ENCODE results near the gene AP4S1.
"Not testable (repeated sequence)": the region's sequence is repeated elsewhere in the genome, so short reads cannot be mapped to it uniquely, and the experiment has no call there.

AP4S1 gene

DNA sequence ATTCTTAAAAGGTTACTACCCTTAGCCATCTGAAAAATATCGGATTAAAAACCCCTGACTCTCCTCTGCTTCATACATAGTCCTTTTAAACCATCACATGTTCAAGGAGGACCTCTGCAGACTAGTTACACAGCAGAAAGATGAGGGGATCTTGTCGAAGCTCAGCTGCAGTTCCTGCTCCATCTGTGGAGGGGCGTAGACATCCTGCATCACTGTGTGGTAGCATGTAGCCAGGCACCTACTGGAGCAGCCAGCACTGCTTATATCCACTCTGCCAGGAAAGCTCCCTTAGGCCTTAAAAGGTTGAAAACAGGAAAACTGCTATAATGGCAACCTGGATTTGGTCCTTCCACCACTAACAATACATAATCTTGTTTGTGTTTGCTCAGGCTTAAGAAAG lies 58.3 kb downstream of the AP4S1 start:
- Histone ChIP-seq H3K27me3 (ENCODE audit: insufficient read depth, low read length, poor library complexity, severe bottlenecking) (no peaks in the 10 kb centered on the region), H3F3A (ENCODE audit: low read depth) (no peaks in the 10 kb centered on the region), H3K4me1 (ENCODE audit: insufficient read depth, low read length, poor library complexity, severe bottlenecking) (no peaks in the 10 kb centered on the region), H3K79me2 (ENCODE audit: insufficient read depth, low read length) (no peaks in the 10 kb centered on the region), H3K36me3 (ENCODE audit: insufficient read depth, low read length) (no peaks in the 10 kb centered on the region), H3K9me3 (ENCODE audit: insufficient read depth, low read depth, low read length) (no peaks in the 10 kb centered on the region), H3K4me2 (ENCODE audit: low read depth, low read length, poor library complexity, severe bottlenecking) (no peak overlapping the region), H2AFZ (ENCODE audit: low read length) (no peak overlapping the region), H3K4me3 (ENCODE audit: low read length, poor library complexity, severe bottlenecking) (no peak overlapping the region), H3K9ac (ENCODE audit: low read depth, low read length, poor library complexity, severe bottlenecking) (no peak overlapping the region), H4K20me1 (ENCODE audit: insufficient read depth, low read length, poor library complexity, severe bottlenecking) (no peaks in the 10 kb centered on the region), H3K9me2 (replicated peaks; ENCODE audit: low read depth, low read length) (no peaks in the 10 kb centered on the region)
- no peak for TF ChIP-seq EZH2phosphoT487 (IDR thresholded peaks at IDR 0.05; ENCODE audit: borderline replicate concordance)
- TF ChIP-seq, protein P1, sequence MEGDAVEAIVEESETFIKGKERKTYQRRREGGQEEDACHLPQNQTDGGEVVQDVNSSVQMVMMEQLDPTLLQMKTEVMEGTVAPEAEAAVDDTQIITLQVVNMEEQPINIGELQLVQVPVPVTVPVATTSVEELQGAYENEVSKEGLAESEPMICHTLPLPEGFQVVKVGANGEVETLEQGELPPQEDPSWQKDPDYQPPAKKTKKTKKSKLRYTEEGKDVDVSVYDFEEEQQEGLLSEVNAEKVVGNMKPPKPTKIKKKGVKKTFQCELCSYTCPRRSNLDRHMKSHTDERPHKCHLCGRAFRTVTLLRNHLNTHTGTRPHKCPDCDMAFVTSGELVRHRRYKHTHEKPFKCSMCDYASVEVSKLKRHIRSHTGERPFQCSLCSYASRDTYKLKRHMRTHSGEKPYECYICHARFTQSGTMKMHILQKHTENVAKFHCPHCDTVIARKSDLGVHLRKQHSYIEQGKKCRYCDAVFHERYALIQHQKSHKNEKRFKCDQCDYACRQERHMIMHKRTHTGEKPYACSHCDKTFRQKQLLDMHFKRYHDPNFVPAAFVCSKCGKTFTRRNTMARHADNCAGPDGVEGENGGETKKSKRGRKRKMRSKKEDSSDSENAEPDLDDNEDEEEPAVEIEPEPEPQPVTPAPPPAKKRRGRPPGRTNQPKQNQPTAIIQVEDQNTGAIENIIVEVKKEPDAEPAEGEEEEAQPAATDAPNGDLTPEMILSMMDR (conservative IDR thresholded peaks at IDR 0.05; ENCODE audit: low read length): no peak

DNA sequence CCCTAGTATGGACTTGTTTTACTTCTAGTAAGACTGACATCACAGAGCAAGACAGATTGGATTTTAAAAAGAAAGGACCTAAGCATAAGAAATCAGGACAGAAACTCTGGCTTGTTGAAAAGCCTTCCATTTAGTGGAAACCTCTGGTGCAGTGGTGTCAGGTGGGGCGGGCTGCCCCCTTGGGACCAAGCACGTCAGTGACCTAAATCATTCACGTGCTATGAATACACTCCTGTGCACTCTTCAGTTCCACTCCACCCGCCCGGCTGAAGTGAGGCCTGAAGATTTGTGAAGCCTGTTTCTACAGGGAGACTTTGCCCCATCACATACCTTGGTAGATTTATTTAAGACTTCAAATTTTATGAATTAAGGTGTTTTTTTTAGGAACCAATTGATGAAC lies 58.9 kb downstream of the AP4S1 start:
- Histone ChIP-seq H4K20me1 (ENCODE audit: insufficient read depth, low read length, poor library complexity, severe bottlenecking) (no peaks in the 10 kb centered on the region), H3K4me3 (ENCODE audit: low read length, poor library complexity, severe bottlenecking) (no peak overlapping the region), H3K9ac (ENCODE audit: low read depth, low read length, poor library complexity, severe bottlenecking) (no peak overlapping the region), H3K4me1 (ENCODE audit: insufficient read depth, low read length, poor library complexity, severe bottlenecking) (no peaks in the 10 kb centered on the region), H2AFZ (ENCODE audit: low read length) (no peak overlapping the region), H3K27me3 (ENCODE audit: insufficient read depth, low read length, poor library complexity, severe bottlenecking) (no peaks in the 10 kb centered on the region), H3K9me3 (ENCODE audit: insufficient read depth, low read depth, low read length) (no peaks in the 10 kb centered on the region), H3F3A (ENCODE audit: low read depth) (no peaks in the 10 kb centered on the region), H3K4me2 (ENCODE audit: low read depth, low read length, poor library complexity, severe bottlenecking) (no peak overlapping the region), H3K79me2 (ENCODE audit: insufficient read depth, low read length) (no peaks in the 10 kb centered on the region), H3K36me3 (ENCODE audit: insufficient read depth, low read length) (no peaks in the 10 kb centered on the region), H3K9me2 (replicated peaks; ENCODE audit: low read depth, low read length) (no peaks in the 10 kb centered on the region)
- TF ChIP-seq, protein P1 (conservative IDR thresholded peaks at IDR 0.05; ENCODE audit: low read length): peak; percentile 18; the same call in 1 of the 2 replicates
- no peak for TF ChIP-seq EZH2phosphoT487 (IDR thresholded peaks at IDR 0.05; ENCODE audit: borderline replicate concordance)

DNA sequence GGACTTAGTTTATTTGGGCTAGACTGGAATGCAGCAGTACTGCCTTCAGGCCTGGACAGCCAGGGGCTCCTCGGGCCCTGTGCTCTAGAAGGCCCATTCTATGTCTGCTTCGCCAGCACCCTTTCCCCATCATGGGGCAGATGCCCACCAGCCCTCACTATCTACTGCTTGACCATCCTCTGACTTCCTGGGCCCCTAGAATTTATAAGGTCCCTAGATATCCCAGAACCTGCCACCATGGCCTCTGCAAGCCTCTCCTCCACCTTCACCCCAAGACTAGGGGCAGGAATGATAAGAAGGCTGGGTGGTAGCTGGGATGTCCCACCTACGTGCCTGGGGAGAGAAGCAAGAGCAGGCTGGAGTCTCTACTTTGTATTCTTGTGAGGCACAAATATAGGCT lies 59.6 kb downstream of the AP4S1 start:
- Histone ChIP-seq H3K9me3 (ENCODE audit: insufficient read depth, low read depth, low read length) (no peaks in the 10 kb centered on the region), H3K27me3 (ENCODE audit: insufficient read depth, low read length, poor library complexity, severe bottlenecking) (no peaks in the 10 kb centered on the region), H3K9me2 (replicated peaks; ENCODE audit: low read depth, low read length) (no peaks in the 10 kb centered on the region), H2AFZ (ENCODE audit: low read length) (no peak overlapping the region), H3K4me3 (ENCODE audit: low read length, poor library complexity, severe bottlenecking) (no peak overlapping the region), H3K4me2 (ENCODE audit: low read depth, low read length, poor library complexity, severe bottlenecking) (no peak overlapping the region), H3F3A (ENCODE audit: low read depth) (no peaks in the 10 kb centered on the region), H3K79me2 (ENCODE audit: insufficient read depth, low read length) (no peaks in the 10 kb centered on the region), H3K36me3 (ENCODE audit: insufficient read depth, low read length) (no peaks in the 10 kb centered on the region), H3K9ac (ENCODE audit: low read depth, low read length, poor library complexity, severe bottlenecking) (no peak overlapping the region), H3K4me1 (ENCODE audit: insufficient read depth, low read length, poor library complexity, severe bottlenecking) (no peaks in the 10 kb centered on the region), H4K20me1 (ENCODE audit: insufficient read depth, low read length, poor library complexity, severe bottlenecking) (no peaks in the 10 kb centered on the region)
- no peak for TF ChIP-seq EZH2phosphoT487 (IDR thresholded peaks at IDR 0.05; ENCODE audit: borderline replicate concordance)

DNA sequence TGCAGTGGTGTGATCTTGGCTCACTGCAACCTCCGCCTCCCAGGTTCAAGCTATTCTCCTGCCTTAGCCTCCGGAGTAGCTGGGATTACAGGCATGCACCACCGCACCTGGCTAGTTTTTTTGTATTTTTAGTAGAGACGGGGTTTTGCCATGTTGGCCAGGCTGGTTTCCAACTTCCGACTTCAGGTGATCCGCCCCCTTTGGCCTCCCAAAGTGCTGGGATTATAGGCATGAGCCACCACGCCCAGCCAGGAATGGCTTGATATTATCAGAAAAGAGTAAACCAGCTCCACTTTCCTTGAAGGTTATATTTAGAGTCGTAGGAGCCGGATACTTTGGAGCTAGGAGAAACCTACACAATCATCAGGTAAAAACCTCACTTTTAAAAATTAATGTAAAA lies 61.0 kb downstream of the AP4S1 start:
- H4K20me1 ChIP-seq (ENCODE audit: insufficient read depth, low read length, poor library complexity, severe bottlenecking); H3F3A ChIP-seq (ENCODE audit: low read depth); H3K4me3 ChIP-seq (ENCODE audit: low read length, poor library complexity, severe bottlenecking); H3K4me2 ChIP-seq (ENCODE audit: low read depth, low read length, poor library complexity, severe bottlenecking); H3K79me2 ChIP-seq (ENCODE audit: insufficient read depth, low read length); H2AFZ ChIP-seq (ENCODE audit: low read length); H3K27me3 ChIP-seq (ENCODE audit: insufficient read depth, low read length, poor library complexity, severe bottlenecking); H3K9me3 ChIP-seq (ENCODE audit: insufficient read depth, low read depth, low read length); H3K9me2 ChIP-seq (replicated peaks; ENCODE audit: low read depth, low read length); H3K36me3 ChIP-seq (ENCODE audit: insufficient read depth, low read length); H3K4me1 ChIP-seq (ENCODE audit: insufficient read depth, low read length, poor library complexity, severe bottlenecking); H3K9ac ChIP-seq (ENCODE audit: low read depth, low read length, poor library complexity, severe bottlenecking): not testable (repeated sequence)

All from Loucy (cell line).